Natural killer cell (primary cell): ENCODE measurements around the gene XPNPEP2. TPM values are rescaled to one million over a fixed set of nuclear protein-coding genes. Genes with fewer than 3 reads are reported as not detected.

Experiments
- ATAC-seq, 3 donors: fragments of 150-1000 bp in 2 of 3; fragments of 200-7000 bp in 1 of 3; cut with Tn5 transposase; 1 replicate in 1 of 3; 2 replicates in 2 of 3; pipeline ENCODE4 v1.10.0; 2021; ENCODE audit warnings: mild to moderate bottlenecking in 2 of 3, moderate library complexity in 2 of 3
- DNase-seq, 2 donors: peaks; one replicate each; pipeline versions ENCODE4 v3.0.0 to v3.0.0-alpha.2; 2013 to 2021; ENCODE audit warnings: mixed read lengths in 1 of 2
- H3K27ac ChIP-seq: one replicate; pipeline ENCODE4 v1.5.1; 2013; ENCODE audit warnings: mild to moderate bottlenecking, low read length
- H3K27me3 ChIP-seq: one replicate; pipeline ENCODE4 v1.6.1; 2013; ENCODE audit warnings: low read length; ENCODE audit not compliant: control insufficient read depth, insufficient read depth
- H3K36me3 ChIP-seq: one replicate; pipeline ENCODE4 v1.6.1; 2013; ENCODE audit warnings: low read length; ENCODE audit not compliant: control insufficient read depth, insufficient read depth
- H3K4me1 ChIP-seq: one replicate; pipeline ENCODE4 v1.6.1; 2013; ENCODE audit warnings: low read length; ENCODE audit not compliant: control insufficient read depth, insufficient read depth
- H3K4me3 ChIP-seq: one replicate; pipeline ENCODE4 v1.5.1; 2013; ENCODE audit warnings: low read length
- H3K9me3 ChIP-seq: one replicate; pipeline ENCODE4 v1.6.1; 2013; ENCODE audit warnings: low read length; ENCODE audit not compliant: control insufficient read depth, insufficient read depth
- H3K27ac Mint-ChIP-seq, 2 donors: one replicate each; pipeline ENCODE4 v1.8.0; 2022; ENCODE audit warnings: mild to moderate bottlenecking in 2 of 2, mixed read lengths in 2 of 2, moderate library complexity in 1 of 2
- H3K27me3 Mint-ChIP-seq, 2 donors: one replicate each; pipeline ENCODE4 v1.8.0; 2022; ENCODE audit warnings: low read depth in 2 of 2, mixed read lengths in 2 of 2
- H3K36me3 Mint-ChIP-seq: one replicate; pipeline ENCODE4 v1.8.0; 2022; ENCODE audit warnings: mixed read lengths
- H3K4me1 Mint-ChIP-seq, 2 donors: one replicate each; pipeline ENCODE4 v1.8.0; 2022; ENCODE audit warnings: mixed read lengths in 2 of 2
- H3K4me3 Mint-ChIP-seq: one replicate; pipeline ENCODE4 v1.8.0; 2022; ENCODE audit warnings: mild to moderate bottlenecking, moderate library complexity, mixed read lengths
- H3K9me3 Mint-ChIP-seq, 2 donors: one replicate each; pipeline ENCODE4 v1.8.0; 2022; ENCODE audit warnings: mixed read lengths in 2 of 2
- WGBS: methylation state at CpG from one replicate; pipeline ENCODE4 v1.1.7; 2013; ENCODE audit warnings: missing lambda C conversion rate; ENCODE audit not compliant: insufficient coverage; 5-methylcytosine and 5-hydroxymethylcytosine counted together
- intact Hi-C: fragments of 100-400 bp; cut with micrococcal nuclease; formaldehyde crosslinking; loops from one replicate; pipeline ENCODE4 v1.14.2; 2022
- total RNA-seq, 4 donors: library from RNA; stranded (reverse); fragments of 120-200 nt in 1 of 4; gene quantifications; one replicate each; pipeline versions ENCODE4 v1.2.3 to v1.2.4, GENCODE V29; 2013 to 2022
- TF ChIP-seq, protein P1 (sequence below): fragments of 200-600 bp; IDR thresholded peaks from one replicate; pipeline ENCODE4 v1.8.0; 2022; ENCODE audit warnings: antibody characterized with exemption

XPNPEP2 gene
- total RNA-seq, 3 donors from 2014 or later (not counting 1 experiment from before 2014, with no cell fraction given), result 0.96 to 2.6 (median 1.6) TPM

DNA sequence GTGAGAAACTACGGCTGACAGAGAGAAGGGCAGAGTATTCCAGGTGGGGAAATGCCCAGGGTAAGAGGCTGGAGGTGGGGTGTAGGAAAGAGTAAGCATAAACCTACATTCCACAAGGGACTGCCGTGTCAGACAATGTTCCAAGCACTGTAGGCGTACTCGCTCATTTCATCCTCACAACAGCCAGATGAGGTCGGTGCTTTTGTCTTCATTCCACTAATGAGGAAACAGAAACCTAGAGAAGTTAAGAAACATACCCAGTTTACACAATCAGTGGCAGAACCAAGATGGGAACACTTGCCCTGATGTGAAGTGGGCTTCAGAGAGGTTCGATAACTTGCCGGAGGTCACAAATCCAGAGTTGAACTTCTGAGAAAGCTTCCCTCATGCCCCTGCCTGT lies 45.6 kb downstream of the XPNPEP2 start:
- H3K4me3 ChIP-seq, result peak overlapping the region; percentile 92
- Mint-ChIP-seq H3K4me1 (peaks cover 57 to 70% of the 10 kb centered on the region in 2 donors), H3K9me3 (no peaks in the 10 kb centered on the region), H3K36me3 (peaks cover 9% of the 10 kb centered on the region), H3K27ac (peak overlapping the region; percentile 86 to 98), H3K27me3 (no peaks in the 10 kb centered on the region), H3K4me3 (peak overlapping the region; percentile 67)
- no peaks in the 10 kb centered on the region for H3K27me3 ChIP-seq
- no peak for ATAC-seq
- H3K4me1 ChIP-seq, result peaks cover 76% of the 10 kb centered on the region
- WGBS, result 15% methylated on average over 6 of the region's 7 CpGs
- H3K27ac ChIP-seq, result peak overlapping the region; percentile 92
- H3K9me3 ChIP-seq, result no peaks in the 10 kb centered on the region
- TF ChIP-seq, protein P1, sequence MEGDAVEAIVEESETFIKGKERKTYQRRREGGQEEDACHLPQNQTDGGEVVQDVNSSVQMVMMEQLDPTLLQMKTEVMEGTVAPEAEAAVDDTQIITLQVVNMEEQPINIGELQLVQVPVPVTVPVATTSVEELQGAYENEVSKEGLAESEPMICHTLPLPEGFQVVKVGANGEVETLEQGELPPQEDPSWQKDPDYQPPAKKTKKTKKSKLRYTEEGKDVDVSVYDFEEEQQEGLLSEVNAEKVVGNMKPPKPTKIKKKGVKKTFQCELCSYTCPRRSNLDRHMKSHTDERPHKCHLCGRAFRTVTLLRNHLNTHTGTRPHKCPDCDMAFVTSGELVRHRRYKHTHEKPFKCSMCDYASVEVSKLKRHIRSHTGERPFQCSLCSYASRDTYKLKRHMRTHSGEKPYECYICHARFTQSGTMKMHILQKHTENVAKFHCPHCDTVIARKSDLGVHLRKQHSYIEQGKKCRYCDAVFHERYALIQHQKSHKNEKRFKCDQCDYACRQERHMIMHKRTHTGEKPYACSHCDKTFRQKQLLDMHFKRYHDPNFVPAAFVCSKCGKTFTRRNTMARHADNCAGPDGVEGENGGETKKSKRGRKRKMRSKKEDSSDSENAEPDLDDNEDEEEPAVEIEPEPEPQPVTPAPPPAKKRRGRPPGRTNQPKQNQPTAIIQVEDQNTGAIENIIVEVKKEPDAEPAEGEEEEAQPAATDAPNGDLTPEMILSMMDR, result no peak
- peaks cover 58% of the 10 kb centered on the region for H3K36me3 ChIP-seq
- no peak for DNase-seq
- intact Hi-C loops, result loop anchor here (5.0 kb wide), 2 partner anchors 303 to 383 kb away; partner anchors contain the start of gene AIFM1

DNA sequence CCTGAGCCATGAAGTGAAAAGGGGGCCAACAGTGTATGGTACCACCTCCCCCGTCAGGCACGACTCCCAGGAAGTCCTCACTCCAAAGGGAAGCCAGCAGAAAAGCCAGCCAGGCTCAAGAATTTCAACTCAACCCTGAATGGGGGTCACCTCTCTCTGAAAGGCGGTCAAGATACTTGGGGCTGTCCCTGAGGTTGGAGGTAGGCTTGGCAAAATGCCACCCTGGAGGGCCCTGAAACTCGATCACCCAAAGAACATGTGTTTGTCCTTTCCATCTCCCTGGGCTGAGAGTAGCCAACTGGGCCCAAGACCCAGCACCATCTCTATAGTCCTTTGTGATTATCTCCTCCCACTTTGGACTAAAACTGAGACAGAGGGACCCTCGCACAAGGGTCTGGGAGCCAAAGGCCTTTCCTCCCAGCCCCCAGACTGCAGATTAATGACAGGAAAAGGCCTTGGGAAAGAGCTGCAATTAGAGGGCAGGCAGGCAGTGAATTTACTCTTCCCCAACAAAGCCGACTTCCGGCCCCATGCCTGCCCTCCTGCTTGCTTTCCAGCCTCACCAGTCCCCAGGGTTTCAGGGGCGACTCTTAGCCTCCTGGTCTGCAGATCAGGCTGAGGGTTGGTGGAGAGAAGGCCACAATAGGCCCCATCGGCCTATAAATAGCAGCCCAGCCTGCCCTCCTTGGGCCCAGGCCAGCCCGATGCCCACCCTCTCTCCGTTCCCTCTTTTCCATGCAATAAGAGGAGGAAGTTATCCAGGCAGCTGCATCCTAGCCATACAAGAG lies 46.6 kb downstream of the XPNPEP2 start:
- TF ChIP-seq, protein P1, result no peak
- intact Hi-C loops, result no loop called here

DNA sequence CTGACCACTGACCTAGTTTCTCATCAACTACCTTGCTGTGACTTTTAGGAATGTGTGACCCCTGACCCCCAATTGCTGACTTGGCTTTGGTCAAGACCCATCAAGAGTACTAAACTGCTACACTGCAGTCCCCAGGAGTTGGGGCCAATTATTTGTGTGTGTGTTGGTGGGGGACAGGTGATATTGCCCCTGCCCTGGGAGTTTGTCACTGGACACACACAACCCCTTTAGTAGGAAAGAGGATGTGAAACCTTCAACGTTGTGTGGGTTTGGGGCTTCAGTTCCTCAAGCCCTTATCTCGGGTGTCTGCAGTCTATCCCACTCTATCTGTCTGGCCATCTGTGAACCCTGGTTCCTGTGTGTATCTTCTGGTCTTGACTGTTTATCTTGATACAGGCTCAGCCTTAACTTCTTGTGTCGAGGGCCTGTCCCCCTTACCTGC lies 47.5 kb downstream of the XPNPEP2 start:
- Histone ChIP-seq H3K27ac (peak overlapping the region; percentile 62), H3K36me3 (peaks cover 76% of the 10 kb centered on the region), H3K4me3 (no peak overlapping the region), H3K4me1 (peaks cover 90% of the 10 kb centered on the region), H3K9me3 (no peaks in the 10 kb centered on the region), H3K27me3 (no peaks in the 10 kb centered on the region)
- 0% methylated on average over 2 of the region's 3 CpGs for WGBS
- Mint-ChIP-seq H3K36me3 (peaks cover 9% of the 10 kb centered on the region), H3K4me1 (peaks cover 50 to 64% of the 10 kb centered on the region in 2 donors), H3K9me3 (no peaks in the 10 kb centered on the region), H3K4me3 (peak overlapping the region; percentile 86), H3K27ac (peak overlapping the region; percentile 93 to 98), H3K27me3 (no peaks in the 10 kb centered on the region)
- TF ChIP-seq, protein P1, result no peak
- intact Hi-C loops, result no loop called here
- peak in 1 of 3 donors; percentile 62 for ATAC-seq
- DNase-seq, result no peak

More for the DNA sequence above, 46.6 kb downstream of the XPNPEP2 start:
- Histone ChIP-seq H3K9me3 (no peaks in the 10 kb centered on the region), H3K4me3 (peak overlapping the region; percentile 23), H3K4me1 (peaks cover 81% of the 10 kb centered on the region), H3K36me3 (peaks cover 68% of the 10 kb centered on the region), H3K27me3 (no peaks in the 10 kb centered on the region), H3K27ac (peak overlapping the region; percentile 62)
- DNase-seq (no peak), ATAC-seq (no peak)
- no peaks in the 10 kb centered on the region for H3K9me3 Mint-ChIP-seq
- no peaks in the 10 kb centered on the region for H3K27me3 Mint-ChIP-seq
- H3K36me3 Mint-ChIP-seq, result peaks cover 9% of the 10 kb centered on the region
- H3K4me3 Mint-ChIP-seq, result peak overlapping the region; percentile 86
- peak overlapping the region; percentile 93 to 98 for H3K27ac Mint-ChIP-seq
- peaks cover 58 to 64% of the 10 kb centered on the region in 2 donors for H3K4me1 Mint-ChIP-seq
- 7% methylated on average over 3 of the region's 11 CpGs for WGBS
